ENCODE measurements around the gene EIF3D. TPM values are rescaled to one million over a fixed set of nuclear protein-coding genes. Genes with fewer than 3 reads are reported as not detected.
"Not testable (repeated sequence)": the region's sequence is repeated elsewhere in the genome, so short reads cannot be mapped to it uniquely, and the experiment has no call there.

The EIF3D gene
- total RNA-seq, 2 experiments from 2014 or later, result 359 to 403 TPM

DNA sequence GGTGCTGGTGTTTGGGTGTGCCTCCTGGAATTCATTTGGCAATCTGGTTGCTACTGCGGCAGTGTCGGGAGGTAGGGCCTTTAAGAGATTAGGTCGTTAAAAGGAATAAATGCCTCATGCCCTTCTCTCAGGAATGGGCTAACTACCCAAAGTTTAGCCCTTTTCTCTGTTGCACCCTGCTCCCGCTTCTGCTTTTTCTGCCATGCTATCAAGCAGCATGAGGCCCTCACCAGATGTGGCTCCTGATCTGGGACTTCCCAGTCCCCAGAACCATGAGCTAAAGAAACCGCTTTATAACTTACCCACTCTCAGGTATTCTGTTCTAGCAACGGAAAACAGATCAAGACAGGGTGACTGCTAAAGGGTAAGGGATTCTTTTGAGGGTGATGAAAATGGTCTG is 6.3 kb downstream of the EIF3D start:
- intact Hi-C loops (cut with DNase I, micrococcal nuclease), result no loop called here
- H3K36me3 Mint-ChIP-seq (ENCODE audit: low read depth), result peaks cover 91% of the 10 kb centered on the region
- H3K27ac Mint-ChIP-seq, result no peak overlapping the region
- H3K9me3 Mint-ChIP-seq (ENCODE audit: low read depth), result no peaks in the 10 kb centered on the region
- peaks cover 27% of the 10 kb centered on the region for H3K4me1 Mint-ChIP-seq
- ChIA-PET CTCF (interaction anchor here (0.6 to 5.1 kb wide), 2 partner anchors 12 to 308 kb away, joined by 3 to 29 read pairs; no protein-coding TSS in a partner anchor), POLR2A (interaction anchor here (0.9 kb wide), 1 partner anchor 245 kb away, joined by 3 read pairs; no protein-coding TSS in a partner anchor)
- H3K4me3 Mint-ChIP-seq, result no peak overlapping the region
- no peak for DNase-seq
- no peaks in the 10 kb centered on the region for H3K27me3 Mint-ChIP-seq
- ATAC-seq, result no peak

DNA sequence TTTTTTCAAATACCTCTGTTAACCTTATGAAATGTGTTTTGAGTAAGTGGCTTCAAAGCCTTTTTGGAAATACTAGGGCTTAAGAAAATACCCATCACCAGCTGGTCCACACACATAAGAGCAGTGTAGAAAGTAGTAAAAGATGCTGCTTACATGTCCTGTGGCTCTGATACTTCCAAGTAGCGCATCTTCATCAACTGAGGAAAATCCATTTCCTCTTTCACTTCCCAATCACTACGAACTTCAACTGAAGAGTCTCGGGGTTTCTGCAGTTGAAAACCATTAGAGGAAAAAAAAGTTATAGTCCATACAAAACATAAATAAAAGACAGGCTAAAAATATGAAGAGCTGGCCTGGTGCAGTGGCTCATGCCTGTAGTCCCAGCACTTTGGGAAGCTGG is 8.5 kb downstream of the EIF3D start:
- intact Hi-C loops (cut with DNase I, micrococcal nuclease), result no loop called here
- ATAC-seq, result no peak
- ChIA-PET CTCF (interaction anchor here (5.1 kb wide), 1 partner anchor 10 kb away, joined by 29 read pairs; no protein-coding TSS in a partner anchor), POLR2A (interaction anchor here (1.1 kb wide), 1 partner anchor 9 kb away, joined by 4 read pairs; no protein-coding TSS in a partner anchor)
- Mint-ChIP-seq H3K36me3 (ENCODE audit: low read depth) (peaks cover 90% of the 10 kb centered on the region), H3K27me3 (no peaks in the 10 kb centered on the region), H3K9me3 (ENCODE audit: low read depth) (no peaks in the 10 kb centered on the region), H3K4me1 (peaks cover 5% of the 10 kb centered on the region), H3K4me3 (no peak overlapping the region), H3K27ac (no peak overlapping the region)
- no peak for DNase-seq

DNA sequence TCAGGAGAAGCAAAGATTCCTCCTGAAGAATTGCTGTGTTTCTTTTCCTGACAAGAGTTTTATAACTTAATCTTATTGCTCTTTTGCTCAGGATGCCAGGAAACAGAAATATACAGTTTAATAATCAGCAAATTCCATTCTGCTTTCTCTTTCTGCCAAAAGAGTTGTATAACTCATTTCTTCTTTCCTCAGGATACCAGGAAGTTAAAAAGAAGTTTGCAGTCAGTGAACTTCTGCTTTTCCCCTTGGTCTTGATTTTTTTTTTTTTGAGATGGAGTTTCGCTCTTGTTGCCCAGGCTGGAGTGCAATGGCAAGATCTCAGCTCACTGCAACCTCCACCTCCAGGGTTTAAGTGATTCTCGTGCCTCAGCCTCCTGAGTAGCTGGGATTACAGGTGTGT is 9.1 kb downstream of the EIF3D start:
- POLR2A ChIA-PET; H3K9me3 Mint-ChIP-seq (ENCODE audit: low read depth); H3K27ac Mint-ChIP-seq; H3K27me3 Mint-ChIP-seq; H3K4me3 Mint-ChIP-seq; intact Hi-C loops (cut with DNase I, micrococcal nuclease); H3K4me1 Mint-ChIP-seq; ATAC-seq; DNase-seq: not testable (repeated sequence)
- CTCF ChIA-PET, result interaction anchor here (5.1 kb wide), 1 partner anchor 9 kb away, joined by 29 read pairs; no protein-coding TSS in a partner anchor
- H3K36me3 Mint-ChIP-seq (ENCODE audit: low read depth), result peaks cover 87% of the 10 kb centered on the region

DNA sequence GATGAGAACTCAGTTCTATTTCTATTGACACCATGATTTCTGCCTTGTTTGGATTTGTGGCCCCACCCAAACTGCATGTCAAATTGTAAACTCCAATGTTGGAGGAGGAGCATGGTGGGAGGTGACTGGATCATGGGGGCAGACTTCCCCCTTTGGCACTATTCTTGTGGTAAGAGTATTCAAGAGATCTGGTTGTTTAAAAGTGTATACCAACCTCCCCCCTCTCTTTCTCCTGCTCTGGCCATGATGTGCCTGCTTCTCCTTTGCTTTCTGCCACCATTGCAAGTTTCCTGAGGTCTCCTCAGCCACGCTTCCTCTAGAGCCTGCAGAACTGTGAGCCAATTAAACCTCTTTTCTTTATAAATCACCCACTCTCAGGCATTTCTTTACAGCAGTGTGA is 14.2 kb downstream of the EIF3D start:
- Mint-ChIP-seq H3K4me3 (no peak overlapping the region), H3K27me3 (no peaks in the 10 kb centered on the region), H3K36me3 (ENCODE audit: low read depth) (peaks cover 84% of the 10 kb centered on the region), H3K9me3 (ENCODE audit: low read depth) (no peaks in the 10 kb centered on the region), H3K4me1 (no peaks in the 10 kb centered on the region), H3K27ac (no peak overlapping the region)
- DNase-seq, result no peak
- CTCF ChIA-PET, result interaction anchor here (1.0 kb wide), 1 partner anchor 15 kb away, joined by 3 read pairs; no protein-coding TSS in a partner anchor
- intact Hi-C loops (cut with DNase I, micrococcal nuclease), result no loop called here
- POLR2A ChIA-PET, result no interaction called here
- ATAC-seq, result no peak

DNA sequence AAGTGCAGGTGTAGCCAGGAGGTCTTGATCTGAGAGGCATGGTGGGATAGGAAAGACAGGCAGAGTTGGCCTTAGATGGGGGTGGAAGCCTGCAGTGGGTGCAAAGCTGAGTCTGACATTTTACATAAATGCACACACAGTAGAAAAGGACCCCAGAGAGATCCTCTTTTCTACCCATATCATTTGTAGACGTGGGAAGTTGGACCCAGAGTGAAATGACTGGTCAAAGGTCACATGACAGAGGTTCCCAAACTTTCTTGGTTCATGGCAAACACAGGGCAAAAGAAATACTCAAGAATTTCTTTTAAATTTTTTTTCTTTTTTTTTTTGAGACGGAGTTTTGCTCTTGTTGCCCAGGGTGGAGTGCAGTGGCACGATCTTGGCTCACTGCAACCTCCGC is 16.0 kb downstream of the EIF3D start:
- CTCF ChIA-PET, result interaction anchor here (1.8 kb wide), 1 partner anchor 12 kb away, joined by 6 read pairs; no protein-coding TSS in a partner anchor

DNA sequence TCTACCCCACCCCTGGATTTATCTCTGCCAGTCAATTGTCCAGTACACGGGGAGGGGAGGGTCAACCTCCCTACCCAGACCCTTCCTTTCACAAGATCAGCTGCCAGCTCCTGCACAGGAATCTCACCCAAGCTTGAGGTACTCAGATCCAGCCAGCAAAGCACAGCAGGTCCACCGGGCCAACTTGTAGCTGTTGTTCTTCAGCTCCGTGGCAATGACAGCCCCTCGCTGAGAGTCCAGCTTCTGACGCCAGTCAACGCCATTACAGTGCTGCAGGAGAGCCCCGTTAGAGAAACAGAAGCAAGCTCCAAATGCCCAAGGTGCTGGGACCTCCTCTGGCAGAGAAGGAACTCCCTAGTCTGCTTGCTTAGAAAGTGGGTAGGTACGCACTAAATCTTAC is 16.6 kb downstream of the EIF3D start:
- H3K36me3 Mint-ChIP-seq (ENCODE audit: low read depth), result peaks cover 70% of the 10 kb centered on the region
- ChIA-PET CTCF (interaction anchor here (0.7 to 4.1 kb wide), 3 partner anchors 10 to 47 kb away, joined by 3 to 29 read pairs (median 6); no protein-coding TSS in a partner anchor), POLR2A (interaction anchor here (1.1 kb wide), 1 partner anchor 11 kb away, joined by 4 read pairs; no protein-coding TSS in a partner anchor)
- no peak for DNase-seq
- no peaks in the 10 kb centered on the region for H3K9me3 Mint-ChIP-seq (ENCODE audit: low read depth)
- peaks cover 4% of the 10 kb centered on the region for H3K4me1 Mint-ChIP-seq
- H3K27ac Mint-ChIP-seq, result no peak overlapping the region
- intact Hi-C loops (cut with DNase I, micrococcal nuclease), result no loop called here
- no peaks in the 10 kb centered on the region for H3K27me3 Mint-ChIP-seq
- no peak for ATAC-seq
- no peak overlapping the region for H3K4me3 Mint-ChIP-seq

More for the DNA sequence above, 16.0 kb downstream of the EIF3D start:
- Mint-ChIP-seq H3K27me3 (no peaks in the 10 kb centered on the region), H3K9me3 (ENCODE audit: low read depth) (no peaks in the 10 kb centered on the region), H3K27ac (no peak overlapping the region), H3K4me1 (no peaks in the 10 kb centered on the region), H3K36me3 (ENCODE audit: low read depth) (peaks cover 76% of the 10 kb centered on the region), H3K4me3 (no peak overlapping the region)
- intact Hi-C loops (cut with DNase I, micrococcal nuclease), result no loop called here
- DNase-seq (no peak), ATAC-seq (no peak)
- POLR2A ChIA-PET, result interaction anchor here (1.1 kb wide), 1 partner anchor 11 kb away, joined by 4 read pairs; no protein-coding TSS in a partner anchor

DNA sequence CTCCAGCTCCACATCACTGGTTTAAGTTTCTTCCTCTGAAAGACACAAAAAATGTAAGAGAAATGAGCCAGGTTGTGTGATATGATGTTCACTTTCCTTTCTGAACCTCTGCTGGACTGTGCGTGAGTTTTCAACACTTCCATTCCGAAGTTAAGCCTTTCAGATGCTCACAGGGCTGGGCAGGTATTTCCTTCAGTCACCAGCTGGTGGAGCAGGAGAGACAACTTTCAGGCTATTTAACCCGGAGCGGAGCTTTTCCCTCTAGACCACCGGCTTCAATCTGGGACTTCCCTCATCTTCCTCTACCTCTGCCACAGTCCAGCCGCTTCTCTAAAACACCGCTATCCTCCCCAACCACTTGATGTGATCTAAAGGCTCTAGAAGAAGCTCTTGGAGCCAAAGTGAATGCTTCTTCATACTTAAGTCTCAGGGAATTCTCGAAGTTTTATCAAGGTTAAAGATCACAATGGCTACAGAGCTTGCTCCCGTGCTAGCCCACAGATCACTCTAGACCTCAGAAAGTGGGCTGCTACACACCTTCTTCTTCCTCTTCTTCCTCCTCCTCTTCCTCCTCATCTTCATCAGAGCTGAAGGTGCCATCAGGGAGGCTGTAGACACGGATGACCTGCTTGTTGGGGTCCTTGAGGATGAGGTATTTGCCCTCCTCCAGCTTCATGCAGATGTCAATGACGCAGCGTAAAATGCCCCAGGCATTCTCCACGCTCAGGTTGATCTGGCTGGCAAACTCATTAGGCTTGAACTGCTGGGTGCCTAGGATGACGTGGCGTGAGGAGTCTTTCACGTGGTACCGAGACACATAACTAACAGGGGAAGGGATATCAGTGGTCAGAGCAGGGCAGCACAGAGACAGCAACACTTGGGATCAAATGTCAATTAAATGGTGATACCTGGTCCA is 17.7 kb downstream of the EIF3D start:
- Mint-ChIP-seq H3K9me3 (ENCODE audit: low read depth) (no peaks in the 10 kb centered on the region), H3K27ac (peak overlapping the region; percentile 14), H3K36me3 (ENCODE audit: low read depth) (peaks cover 59% of the 10 kb centered on the region), H3K4me3 (no peak overlapping the region), H3K4me1 (peaks cover 7% of the 10 kb centered on the region), H3K27me3 (no peaks in the 10 kb centered on the region)
- DNase-seq (peak; percentile 61), ATAC-seq (peak; percentile 21)
- ChIA-PET CTCF (interaction anchor here (0.5 to 4.1 kb wide), 11 partner anchors 9 to 537 kb away, joined by 3 to 29 read pairs (median 3); no protein-coding TSS in a partner anchor), POLR2A (interaction anchor here (0.6 to 2.5 kb wide), 4 partner anchors 17 to 1011 kb away, joined by 3 to 8 read pairs (median 4); no protein-coding TSS in a partner anchor)
- intact Hi-C loops (cut with DNase I, micrococcal nuclease), result no loop called here

DNA sequence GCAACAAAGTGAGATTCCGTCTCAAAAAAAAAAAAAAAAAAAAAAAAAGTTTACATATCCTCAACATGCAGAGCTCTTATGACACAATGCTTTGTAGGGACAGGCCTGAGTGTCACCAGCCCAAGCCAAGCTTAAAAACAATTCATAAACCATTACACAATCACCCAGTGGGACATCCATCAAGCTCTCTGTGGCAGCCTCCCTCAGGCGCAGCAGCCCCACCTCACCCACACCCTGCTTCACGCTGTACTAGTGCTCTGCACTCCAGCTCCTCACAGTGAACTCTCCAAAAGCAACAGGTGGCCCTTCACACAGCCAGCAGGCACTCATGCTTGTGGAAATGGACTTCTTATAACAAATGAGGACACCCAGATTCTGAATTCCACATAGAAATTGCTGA is 18.6 kb downstream of the EIF3D start:
- H3K4me3 Mint-ChIP-seq, result no peak overlapping the region
- ATAC-seq (no peak), DNase-seq (no peak)
- no peaks in the 10 kb centered on the region for H3K27me3 Mint-ChIP-seq
- ChIA-PET CTCF (interaction anchor here (0.5 to 4.1 kb wide), 9 partner anchors 8 to 538 kb away, joined by 3 to 29 read pairs (median 3); no protein-coding TSS in a partner anchor), POLR2A (interaction anchor here (0.6 to 2.5 kb wide), 3 partner anchors 17 to 338 kb away, joined by 4 to 8 read pairs (median 4); no protein-coding TSS in a partner anchor)
- H3K27ac Mint-ChIP-seq, result peak overlapping the region; percentile 55
- H3K4me1 Mint-ChIP-seq, result peaks cover 7% of the 10 kb centered on the region
- H3K9me3 Mint-ChIP-seq (ENCODE audit: low read depth), result no peaks in the 10 kb centered on the region
- peaks cover 52% of the 10 kb centered on the region for H3K36me3 Mint-ChIP-seq (ENCODE audit: low read depth)
- intact Hi-C loops (cut with DNase I, micrococcal nuclease), result no loop called here

DNA sequence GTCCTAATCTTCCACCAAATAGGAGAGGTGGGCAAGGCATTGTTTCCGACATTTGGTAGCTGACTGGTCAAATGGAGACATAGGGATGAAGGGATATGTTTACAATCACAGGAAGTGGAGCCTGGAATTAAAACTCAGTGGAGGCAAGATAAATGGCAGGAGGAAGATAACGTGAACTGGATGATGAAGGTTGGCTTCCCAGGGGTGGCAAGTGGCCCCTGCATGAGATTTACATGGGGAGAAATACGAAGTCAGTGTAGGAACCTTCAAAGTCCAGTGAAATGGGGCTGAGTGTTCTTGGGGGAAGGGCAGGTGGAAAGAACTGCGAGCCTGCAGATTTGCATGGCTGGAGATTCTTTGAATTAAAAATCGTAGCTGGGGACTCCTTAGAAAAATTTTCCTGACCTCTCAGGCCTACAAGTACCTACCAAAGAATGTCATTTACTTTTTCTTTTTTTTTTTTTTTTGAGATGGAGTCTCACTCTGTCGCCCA is 21.4 kb downstream of the EIF3D start:
- H3K9me3 Mint-ChIP-seq (ENCODE audit: low read depth), result no peaks in the 10 kb centered on the region
- H3K27me3 Mint-ChIP-seq, result no peaks in the 10 kb centered on the region
- intact Hi-C loops (cut with DNase I, micrococcal nuclease), result loop anchor here (1.0 to 10.0 kb wide), 3 partner anchors 22 to 1213 kb away; partner anchors contain the start of genes EIF3D (in 2 of the 2) and TOM1 (in 1 of the 2)
- ChIA-PET CTCF (interaction anchor here (0.8 kb wide), 1 partner anchor 268 kb away, joined by 3 read pairs; the partner anchor contains the start of gene APOL2), POLR2A (interaction anchor here (1.5 kb wide), 1 partner anchor 26 kb away, joined by 6 read pairs; the partner anchor contains the start of gene TXN2)
- H3K36me3 Mint-ChIP-seq (ENCODE audit: low read depth), result peaks cover 35% of the 10 kb centered on the region
- H3K4me1 Mint-ChIP-seq, result peaks cover 13% of the 10 kb centered on the region
- peak overlapping the region; percentile 56 for H3K27ac Mint-ChIP-seq
- no peak for ATAC-seq
- peak overlapping the region; percentile 39 for H3K4me3 Mint-ChIP-seq
- no peak for DNase-seq

DNA sequence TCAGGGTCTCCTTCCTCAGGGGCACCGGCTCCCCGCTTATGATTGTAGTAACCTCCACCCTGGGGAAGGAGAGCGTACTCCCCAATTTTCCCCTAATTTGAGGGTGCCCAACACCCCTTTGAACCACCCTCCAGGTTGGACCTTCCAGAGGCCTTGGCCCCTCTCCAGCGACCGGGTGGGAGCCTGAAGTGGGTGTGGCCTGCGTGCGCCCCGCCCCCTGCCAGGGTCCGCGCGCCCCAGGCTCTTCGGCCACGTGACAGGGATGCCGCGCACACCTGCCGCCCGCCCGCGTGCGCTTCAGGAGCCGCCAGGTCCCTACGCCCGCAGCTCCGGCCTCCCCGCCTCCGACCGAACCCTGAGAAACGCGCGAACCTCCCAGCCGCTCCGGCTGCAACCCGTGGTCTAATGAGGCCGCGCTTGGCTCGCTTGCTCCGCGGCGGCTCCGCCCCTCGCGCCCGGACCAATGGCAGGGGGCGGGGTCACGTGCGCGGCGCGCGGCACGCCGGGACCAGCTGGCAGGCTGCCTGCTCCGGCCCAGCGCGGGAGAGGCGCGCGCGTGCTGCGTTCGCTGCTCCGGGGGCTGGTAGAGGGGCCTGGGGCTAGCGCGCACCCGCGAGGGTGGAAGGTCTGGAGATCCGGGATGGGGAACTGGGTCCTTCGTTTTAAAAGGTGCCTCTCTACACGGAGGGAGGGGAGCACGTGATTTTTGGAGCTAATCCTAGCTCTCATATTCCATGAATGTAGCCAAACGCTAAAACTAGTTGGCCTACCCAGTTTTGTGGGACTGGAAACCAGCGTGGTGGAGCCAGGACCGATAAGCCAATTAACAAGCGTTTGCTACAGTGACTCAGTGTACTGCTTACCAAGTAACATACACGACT is 22.1 kb downstream of the EIF3D start, which contains the start of gene FOXRED2:
FOXRED2 (minus strand) TSS at position 404 of the 881 bp plus-strand sequence. CDS start 618 bp downstream, outside the sequence.
- ATAC-seq, result peak; percentile 95
- CTCF ChIA-PET, result interaction anchor here (0.8 kb wide), 1 partner anchor 268 kb away, joined by 3 read pairs; the partner anchor contains the start of gene APOL2

More for the DNA sequence above, 22.1 kb downstream of the EIF3D start, which contains the start of gene FOXRED2:
- POLR2A ChIA-PET, result interaction anchor here (1.5 kb wide), 1 partner anchor 25 kb away, joined by 6 read pairs; the partner anchor contains the start of gene TXN2
- H3K4me1 Mint-ChIP-seq, result peaks cover 13% of the 10 kb centered on the region
- H3K9me3 Mint-ChIP-seq (ENCODE audit: low read depth), result no peaks in the 10 kb centered on the region
- DNase-seq, result peak; percentile 94
- peaks cover 28% of the 10 kb centered on the region for H3K36me3 Mint-ChIP-seq (ENCODE audit: low read depth)
- intact Hi-C loops (cut with DNase I, micrococcal nuclease), result loop anchor here (1.0 to 10.0 kb wide), 3 partner anchors 22 to 1212 kb away; partner anchors contain the start of genes EIF3D (in 2 of the 2) and TOM1 (in 1 of the 2)
- peak within 1 kb of the TSS; percentile 49 for H3K4me3 Mint-ChIP-seq
- H3K27me3 Mint-ChIP-seq, result no peaks in the 10 kb centered on the region
- peak within 1 kb of the TSS; percentile 58 for H3K27ac Mint-ChIP-seq

Data from activated CD4-positive, alpha-beta T cell treated with anti-CD3 and anti-CD28 coated beads for 36 hours (primary cell).